ENCODE data around the gene TMEM208. TPM values are rescaled to one million over a fixed set of nuclear protein-coding genes. Genes with fewer than 3 reads are reported as not detected.
A peak's percentile ranks its signal among the peaks of the same experiment; 100 is the strongest.

Gene TMEM208
- total and polyA plus RNA-seq, 2 of the 13 experiments (the other 11 are each of a cell fraction or from before 2014, with no cell fraction given) = 58.8 to 72.9 TPM

DNA sequence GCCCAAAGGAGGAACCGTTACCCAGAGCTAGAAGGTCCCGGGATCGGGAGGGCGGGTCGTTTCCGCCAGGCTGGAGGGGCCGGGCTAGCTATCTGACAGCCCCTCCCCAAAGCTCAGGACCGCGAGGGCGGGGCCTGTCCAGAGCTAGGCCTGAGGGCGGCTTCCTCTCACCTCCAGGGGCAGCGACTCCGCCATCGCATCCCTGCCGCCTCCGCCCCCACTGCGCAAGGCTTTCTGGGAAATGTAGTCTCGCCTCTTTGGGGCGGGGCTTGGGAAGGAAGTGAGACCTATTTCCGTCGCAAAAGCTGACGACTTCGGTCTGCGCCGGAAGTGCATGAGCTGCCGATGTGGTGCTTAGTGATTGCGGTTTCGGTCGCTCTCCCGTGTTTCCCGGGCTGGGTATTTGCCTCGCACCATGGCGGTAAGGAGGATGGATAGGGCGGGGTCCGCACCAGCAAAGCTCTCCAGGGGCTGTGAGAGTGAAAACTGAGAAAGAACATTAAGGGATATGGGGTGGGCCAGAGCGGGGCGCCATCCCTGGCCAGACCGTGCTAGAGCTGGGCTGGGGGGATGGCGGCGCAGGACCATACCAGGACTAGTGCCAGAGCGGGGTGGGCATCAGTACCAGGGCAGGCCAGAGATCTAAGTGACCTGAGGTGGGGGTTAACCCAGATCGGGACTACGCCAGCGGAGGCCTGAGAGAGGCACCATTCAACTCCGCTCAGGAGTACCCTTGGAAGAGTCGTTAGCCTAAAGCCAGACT lies at the start of gene TMEM208 (continued):
- TF ChIP-seq, protein P1, sequence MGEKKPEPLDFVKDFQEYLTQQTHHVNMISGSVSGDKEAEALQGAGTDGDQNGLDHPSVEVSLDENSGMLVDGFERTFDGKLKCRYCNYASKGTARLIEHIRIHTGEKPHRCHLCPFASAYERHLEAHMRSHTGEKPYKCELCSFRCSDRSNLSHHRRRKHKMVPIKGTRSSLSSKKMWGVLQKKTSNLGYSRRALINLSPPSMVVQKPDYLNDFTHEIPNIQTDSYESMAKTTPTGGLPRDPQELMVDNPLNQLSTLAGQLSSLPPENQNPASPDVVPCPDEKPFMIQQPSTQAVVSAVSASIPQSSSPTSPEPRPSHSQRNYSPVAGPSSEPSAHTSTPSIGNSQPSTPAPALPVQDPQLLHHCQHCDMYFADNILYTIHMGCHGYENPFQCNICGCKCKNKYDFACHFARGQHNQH (CRISPR knock-in tag; IDR thresholded peaks at IDR 0.05) = peak; percentile 96
- TF ChIP-seq HIVEP1 (CRISPR knock-in tag; IDR thresholded peaks at IDR 0.05) (peak; percentile 14; the same call in 1 of the 2 replicates), SIN3B (IDR thresholded peaks at IDR 0.05; ENCODE audit: low read length) (peak; percentile 99), ZBTB38 (CRISPR knock-in tag; IDR thresholded peaks at IDR 0.05) (peak; percentile 82; the same call in 1 of the 2 replicates), RFX1 (IDR thresholded peaks at IDR 0.05) (no peak), SAFB2 (CRISPR knock-in tag; IDR thresholded peaks at IDR 0.05; ENCODE audit: borderline replicate concordance, low read depth) (peak; percentile 91; the same call in 1 of the 2 replicates)
- TF ChIP-seq, protein P2, sequence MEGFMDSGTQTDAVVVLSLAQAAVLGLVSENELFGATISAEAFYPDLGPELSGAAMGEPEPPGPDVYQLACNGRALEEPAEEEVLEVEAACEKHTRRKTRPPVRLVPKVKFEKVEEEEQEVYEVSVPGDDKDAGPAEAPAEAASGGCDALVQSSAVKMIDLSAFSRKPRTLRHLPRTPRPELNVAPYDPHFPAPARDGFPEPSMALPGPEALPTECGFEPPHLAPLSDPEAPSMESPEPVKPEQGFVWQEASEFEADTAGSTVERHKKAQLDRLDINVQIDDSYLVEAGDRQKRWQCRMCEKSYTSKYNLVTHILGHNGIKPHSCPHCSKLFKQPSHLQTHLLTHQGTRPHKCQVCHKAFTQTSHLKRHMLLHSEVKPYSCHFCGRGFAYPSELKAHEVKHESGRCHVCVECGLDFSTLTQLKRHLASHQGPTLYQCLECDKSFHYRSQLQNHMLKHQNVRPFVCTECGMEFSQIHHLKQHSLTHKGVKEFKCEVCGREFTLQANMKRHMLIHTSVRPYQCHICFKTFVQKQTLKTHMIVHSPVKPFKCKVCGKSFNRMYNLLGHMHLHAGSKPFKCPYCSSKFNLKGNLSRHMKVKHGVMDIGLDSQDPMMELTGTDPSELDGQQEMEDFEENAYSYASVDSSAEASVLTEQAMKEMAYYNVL (CRISPR knock-in tag; IDR thresholded peaks at IDR 0.05; ENCODE audit: borderline replicate concordance) = peak; percentile 13; the same call in 1 of the 2 replicates
- TF ChIP-seq, protein P3, sequence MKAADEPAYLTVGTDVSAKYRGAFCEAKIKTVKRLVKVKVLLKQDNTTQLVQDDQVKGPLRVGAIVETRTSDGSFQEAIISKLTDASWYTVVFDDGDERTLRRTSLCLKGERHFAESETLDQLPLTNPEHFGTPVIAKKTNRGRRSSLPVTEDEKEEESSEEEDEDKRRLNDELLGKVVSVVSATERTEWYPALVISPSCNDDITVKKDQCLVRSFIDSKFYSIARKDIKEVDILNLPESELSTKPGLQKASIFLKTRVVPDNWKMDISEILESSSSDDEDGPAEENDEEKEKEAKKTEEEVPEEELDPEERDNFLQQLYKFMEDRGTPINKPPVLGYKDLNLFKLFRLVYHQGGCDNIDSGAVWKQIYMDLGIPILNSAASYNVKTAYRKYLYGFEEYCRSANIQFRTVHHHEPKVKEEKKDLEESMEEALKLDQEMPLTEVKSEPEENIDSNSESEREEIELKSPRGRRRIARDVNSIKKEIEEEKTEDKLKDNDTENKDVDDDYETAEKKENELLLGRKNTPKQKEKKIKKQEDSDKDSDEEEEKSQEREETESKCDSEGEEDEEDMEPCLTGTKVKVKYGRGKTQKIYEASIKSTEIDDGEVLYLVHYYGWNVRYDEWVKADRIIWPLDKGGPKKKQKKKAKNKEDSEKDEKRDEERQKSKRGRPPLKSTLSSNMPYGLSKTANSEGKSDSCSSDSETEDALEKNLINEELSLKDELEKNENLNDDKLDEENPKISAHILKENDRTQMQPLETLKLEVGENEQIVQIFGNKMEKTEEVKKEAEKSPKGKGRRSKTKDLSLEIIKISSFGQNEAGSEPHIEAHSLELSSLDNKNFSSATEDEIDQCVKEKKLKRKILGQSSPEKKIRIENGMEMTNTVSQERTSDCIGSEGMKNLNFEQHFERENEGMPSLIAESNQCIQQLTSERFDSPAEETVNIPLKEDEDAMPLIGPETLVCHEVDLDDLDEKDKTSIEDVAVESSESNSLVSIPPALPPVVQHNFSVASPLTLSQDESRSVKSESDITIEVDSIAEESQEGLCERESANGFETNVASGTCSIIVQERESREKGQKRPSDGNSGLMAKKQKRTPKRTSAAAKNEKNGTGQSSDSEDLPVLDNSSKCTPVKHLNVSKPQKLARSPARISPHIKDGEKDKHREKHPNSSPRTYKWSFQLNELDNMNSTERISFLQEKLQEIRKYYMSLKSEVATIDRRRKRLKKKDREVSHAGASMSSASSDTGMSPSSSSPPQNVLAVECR (CRISPR knock-in tag; IDR thresholded peaks at IDR 0.05; ENCODE audit: borderline replicate concordance) = peak; percentile 99
- TF ChIP-seq, protein P4, sequence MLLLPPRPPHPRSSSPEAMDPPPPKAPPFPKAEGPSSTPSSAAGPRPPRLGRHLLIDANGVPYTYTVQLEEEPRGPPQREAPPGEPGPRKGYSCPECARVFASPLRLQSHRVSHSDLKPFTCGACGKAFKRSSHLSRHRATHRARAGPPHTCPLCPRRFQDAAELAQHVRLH (CRISPR knock-in tag; IDR thresholded peaks at IDR 0.05; ENCODE audit: borderline replicate concordance, low read depth) = no peak; the same call in 1 of the 2 replicates
- TF ChIP-seq, protein P5, sequence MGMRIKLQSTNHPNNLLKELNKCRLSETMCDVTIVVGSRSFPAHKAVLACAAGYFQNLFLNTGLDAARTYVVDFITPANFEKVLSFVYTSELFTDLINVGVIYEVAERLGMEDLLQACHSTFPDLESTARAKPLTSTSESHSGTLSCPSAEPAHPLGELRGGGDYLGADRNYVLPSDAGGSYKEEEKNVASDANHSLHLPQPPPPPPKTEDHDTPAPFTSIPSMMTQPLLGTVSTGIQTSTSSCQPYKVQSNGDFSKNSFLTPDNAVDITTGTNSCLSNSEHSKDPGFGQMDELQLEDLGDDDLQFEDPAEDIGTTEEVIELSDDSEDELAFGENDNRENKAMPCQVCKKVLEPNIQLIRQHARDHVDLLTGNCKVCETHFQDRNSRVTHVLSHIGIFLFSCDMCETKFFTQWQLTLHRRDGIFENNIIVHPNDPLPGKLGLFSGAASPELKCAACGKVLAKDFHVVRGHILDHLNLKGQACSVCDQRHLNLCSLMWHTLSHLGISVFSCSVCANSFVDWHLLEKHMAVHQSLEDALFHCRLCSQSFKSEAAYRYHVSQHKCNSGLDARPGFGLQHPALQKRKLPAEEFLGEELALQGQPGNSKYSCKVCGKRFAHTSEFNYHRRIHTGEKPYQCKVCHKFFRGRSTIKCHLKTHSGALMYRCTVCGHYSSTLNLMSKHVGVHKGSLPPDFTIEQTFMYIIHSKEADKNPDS (CRISPR knock-in tag; IDR thresholded peaks at IDR 0.05) = no peak

Data from HepG2 (cell line).